GM10847 (cell line): ENCODE results near the gene SLC45A3.

Experiments
- POLR2A ChIP-seq: IDR thresholded peaks from 2 replicates; pipeline ENCODE4 v1.6.1; 2011; ENCODE audit not compliant: insufficient read length; ENCODE audit errors: extremely low read depth

SLC45A3 gene

GRCh38 chr1:205616563-205617293 lies 63.6 kb downstream of the SLC45A3 start:
- TF ChIP-seq POLR2A = no peak

GRCh38 chr1:205615789-205616188 lies 64.5 kb downstream of the SLC45A3 start:
- TF ChIP-seq POLR2A = no peak

GRCh38 chr1:205613854-205614412 lies 66.4 kb downstream of the SLC45A3 start:
- TF ChIP-seq POLR2A = no peak

- no peak for TF ChIP-seq POLR2A
Measured at GRCh38 chr1:205612556-205612955, 67.8 kb downstream of the SLC45A3 start.

- no peak for TF ChIP-seq POLR2A
Measured at GRCh38 chr1:205612104-205612503, 68.2 kb downstream of the SLC45A3 start.

- no peak for TF ChIP-seq POLR2A
Measured at GRCh38 chr1:205610901-205611466, 69.3 kb downstream of the SLC45A3 start.

- TF ChIP-seq POLR2A = no peak
Measured at GRCh38 chr1:205610036-205610435, 70.3 kb downstream of the SLC45A3 start.
